HEK293 (cell line): ENCODE data around the gene KLHL22.

Source experiments
- CTCF ChIA-PET: fragments of 350-600 bp; formaldehyde crosslinking; extraction: SDS; loops from one replicate; lab custom pipeline; 2021; ENCODE audit warnings: antibody characterized with exemption; lab: Yijun Ruan, JAX
- POLR2A ChIA-PET: fragments of 300-600 bp; formaldehyde crosslinking; extraction: SDS; loops from one replicate; lab custom pipeline; 2020; ENCODE audit warnings: antibody characterized with exemption, inconsistent platforms; lab: Yijun Ruan, JAX
- H3K27ac ChIP-seq: fragments of 200-500 bp; sonication (Bioruptor generic); 2 replicates; pipeline ENCODE4 v1.5.1; 2014; ENCODE audit warnings: low read depth, low read length, control low read depth, inconsistent platforms; ENCODE audit errors: extremely low read depth
- H3K36me3 ChIP-seq, 2 experiments: fragments of 200-500 bp in 1 of 2; sonication (Bioruptor generic) in 1 of 2; 1 replicate in 1 of 2; 2 replicates in 1 of 2; pipeline ENCODE4 v1.5.1; 2014 to 2017; ENCODE audit warnings: inconsistent platforms in 2 of 2, low read length in 2 of 2; ENCODE audit not compliant: control insufficient read depth in 2 of 2, insufficient read depth in 1 of 2
- H3K4me1 ChIP-seq: fragments of 200-500 bp; sonication (Bioruptor generic); 2 replicates; pipeline ENCODE4 v1.5.1; 2014; ENCODE audit warnings: mild to moderate bottlenecking, low read length, inconsistent platforms; ENCODE audit not compliant: control insufficient read depth, insufficient read depth
- H3K4me3 ChIP-seq: 2 replicates; pipeline ENCODE4 v1.5.1; 2011; ENCODE audit warnings: low read depth, mild to moderate bottlenecking, control low read depth, low read length, moderate library complexity
- H3K9me3 ChIP-seq: fragments of 200-500 bp; sonication (Bioruptor generic); 2 replicates; pipeline ENCODE4 v1.5.1; 2014; ENCODE audit warnings: low read depth, low read length, inconsistent platforms; ENCODE audit not compliant: control insufficient read depth, insufficient read depth
- ATF2 ChIP-seq: fragments of 450-650 bp; formaldehyde crosslinking; IDR thresholded peaks from 2 replicates; pipeline ENCODE4 v1.5.1; 2016; ENCODE audit warnings: missing biosample characterization, missing genetic modification characterization, low read depth
- BCL11A ChIP-seq: fragments of 450-650 bp; formaldehyde crosslinking; IDR thresholded peaks from 2 replicates; pipeline ENCODE4 v1.5.1; 2016; ENCODE audit warnings: low read depth, missing biosample characterization, missing genetic modification characterization
- MZF1 ChIP-seq: fragments of 450-650 bp; formaldehyde crosslinking; IDR thresholded peaks from 2 replicates; pipeline ENCODE4 v1.5.1; 2017; ENCODE audit warnings: missing biosample characterization, missing genetic modification characterization, borderline replicate concordance
- PATZ1 ChIP-seq: fragments of 450-650 bp; formaldehyde crosslinking; IDR thresholded peaks from 2 replicates; pipeline ENCODE4 v1.5.1; 2016; ENCODE audit warnings: missing biosample characterization, missing genetic modification characterization
- SP3 ChIP-seq: fragments of 450-650 bp; formaldehyde crosslinking; IDR thresholded peaks from 2 replicates; pipeline ENCODE4 v1.5.1; 2016; ENCODE audit warnings: missing biosample characterization, missing genetic modification characterization
- ZBTB6 ChIP-seq: fragments of 450-650 bp; formaldehyde crosslinking; IDR thresholded peaks from 2 replicates; pipeline ENCODE4 v1.5.1; 2017; ENCODE audit warnings: missing biosample characterization, missing genetic modification characterization
- ZIC2 ChIP-seq: fragments of 450-650 bp; formaldehyde crosslinking; IDR thresholded peaks from 2 replicates; pipeline ENCODE4 v1.5.1; 2016; ENCODE audit warnings: missing biosample characterization, missing genetic modification characterization
- ZNF138 ChIP-seq: fragments of 450-650 bp; formaldehyde crosslinking; IDR thresholded peaks from 2 replicates; pipeline ENCODE4 v1.5.1; 2016; ENCODE audit warnings: missing biosample characterization, missing genetic modification characterization, borderline replicate concordance
- ZNF140 ChIP-seq: fragments of 450-650 bp; formaldehyde crosslinking; IDR thresholded peaks from 2 replicates; pipeline ENCODE4 v1.5.1; 2016; ENCODE audit warnings: missing biosample characterization, missing genetic modification characterization
- ZNF148 ChIP-seq: fragments of 450-650 bp; formaldehyde crosslinking; IDR thresholded peaks from 2 replicates; pipeline ENCODE4 v1.5.0; 2017; ENCODE audit warnings: missing biosample characterization, missing genetic modification characterization, borderline replicate concordance
- ZNF155 ChIP-seq: fragments of 450-650 bp; formaldehyde crosslinking; IDR thresholded peaks from 2 replicates; pipeline ENCODE4 v1.5.1; 2016; ENCODE audit warnings: missing biosample characterization, missing genetic modification characterization
- ZNF184 ChIP-seq: fragments of 450-650 bp; IDR thresholded peaks from 2 replicates; pipeline ENCODE4 v1.5.1; 2018; ENCODE audit warnings: missing biosample characterization, mild to moderate bottlenecking, missing genetic modification characterization
- ZNF423 ChIP-seq: fragments of 450-650 bp; formaldehyde crosslinking; IDR thresholded peaks from 2 replicates; pipeline ENCODE4 v1.5.1; 2016; ENCODE audit warnings: missing biosample characterization, missing genetic modification characterization
- ZNF571 ChIP-seq: fragments of 450-650 bp; formaldehyde crosslinking; IDR thresholded peaks from 2 replicates; pipeline ENCODE4 v1.5.0; 2017; ENCODE audit warnings: missing biosample characterization, missing genetic modification characterization
- ZNF600 ChIP-seq: fragments of 450-650 bp; formaldehyde crosslinking; IDR thresholded peaks from 2 replicates; pipeline ENCODE4 v1.5.1; 2016; ENCODE audit warnings: missing biosample characterization, missing genetic modification characterization
- ZNF654 ChIP-seq: fragments of 450-650 bp; formaldehyde crosslinking; IDR thresholded peaks from 2 replicates; pipeline ENCODE4 v1.5.1; 2016; ENCODE audit warnings: low read depth, missing biosample characterization, missing genetic modification characterization
- ZNF837 ChIP-seq: fragments of 450-650 bp; formaldehyde crosslinking; IDR thresholded peaks from 2 replicates; pipeline ENCODE4 v1.5.1; 2016; ENCODE audit warnings: missing biosample characterization, missing genetic modification characterization
- TF ChIP-seq, protein P1 (sequence below): fragments of 450-650 bp; formaldehyde crosslinking; IDR thresholded peaks from 2 replicates; pipeline ENCODE4 v1.5.1; 2016; ENCODE audit warnings: missing biosample characterization, missing genetic modification characterization

KLHL22 gene

GRCh38 chr22:20503816-20504215 lies 8.2 kb upstream of the KLHL22 start (continued):
- no peak for TF ChIP-seq ZNF423

GRCh38 chr22:20499769-20500168 lies 4.2 kb upstream of the KLHL22 start:
- Histone ChIP-seq H3K9me3 (no peaks in the 10 kb centered on the region), H3K4me3 (no peak overlapping the region), H3K36me3 (peaks cover 0 to 15% of the 10 kb centered on the region in 2 experiments; a peak in 2 of 3 replicates), H3K4me1 (peaks cover 3% of the 10 kb centered on the region; the same call in 1 of the 2 replicates), H3K27ac (no peak overlapping the region)
- TF ChIP-seq ZNF184 (tag by site-specific recombination) (no peak), ZNF600 (tag by site-specific recombination) (no peak), ZNF138 (tag by site-specific recombination) (no peak), ZNF155 (tag by site-specific recombination) (no peak), MZF1 (tag by site-specific recombination) (no peak), ZNF837 (tag by site-specific recombination) (no peak), ZNF148 (tag by site-specific recombination) (no peak), ZNF571 (tag by site-specific recombination) (no peak), PATZ1 (tag by site-specific recombination) (no peak), BCL11A (tag by site-specific recombination) (no peak), ZBTB6 (no peak)
- CTCF ChIA-PET: no interaction called here
- POLR2A ChIA-PET: interaction anchor here (1.4 kb wide), 1 partner anchor 8 kb away, joined by 4 read pairs; the partner anchor contains the start of gene MED15

- Histone ChIP-seq H3K4me3 (no peak overlapping the region), H3K27ac (no peak overlapping the region), H3K9me3 (no peaks in the 10 kb centered on the region), H3K4me1 (no peaks in the 10 kb centered on the region), H3K36me3 (peaks cover 0 to 15% of the 10 kb centered on the region in 2 experiments; a peak in 2 of 3 replicates)
- TF ChIP-seq ATF2 (tag by site-specific recombination): no peak
- TF ChIP-seq SP3: no peak
- TF ChIP-seq, protein P1, sequence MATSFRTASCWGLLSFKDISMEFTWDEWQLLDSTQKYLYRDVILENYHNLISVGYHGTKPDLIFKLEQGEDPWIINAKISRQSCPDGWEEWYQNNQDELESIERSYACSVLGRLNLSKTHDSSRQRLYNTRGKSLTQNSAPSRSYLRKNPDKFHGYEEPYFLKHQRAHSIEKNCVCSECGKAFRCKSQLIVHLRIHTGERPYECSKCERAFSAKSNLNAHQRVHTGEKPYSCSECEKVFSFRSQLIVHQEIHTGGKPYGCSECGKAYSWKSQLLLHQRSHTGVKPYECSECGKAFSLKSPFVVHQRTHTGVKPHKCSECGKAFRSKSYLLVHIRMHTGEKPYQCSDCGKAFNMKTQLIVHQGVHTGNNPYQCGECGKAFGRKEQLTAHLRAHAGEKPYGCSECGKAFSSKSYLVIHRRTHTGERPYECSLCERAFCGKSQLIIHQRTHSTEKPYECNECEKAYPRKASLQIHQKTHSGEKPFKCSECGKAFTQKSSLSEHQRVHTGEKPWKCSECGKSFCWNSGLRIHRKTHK (tag by site-specific recombination): no peak
- TF ChIP-seq ZNF140 (tag by site-specific recombination): no peak
- no peak for TF ChIP-seq ZBTB6
- no peak for TF ChIP-seq ZNF654 (tag by site-specific recombination)
- TF ChIP-seq ZIC2 (tag by site-specific recombination): no peak
- ChIA-PET CTCF (interaction anchor here (0.7 kb wide), 2 partner anchors 45 to 302 kb away, joined by 3 read pairs; no protein-coding TSS in a partner anchor), POLR2A (interaction anchor here (1.4 kb wide), 1 partner anchor 9 kb away, joined by 4 read pairs; the partner anchor contains the start of gene MED15)
These were observed 3.3 kb upstream of the KLHL22 start for GRCh38 chr22:20498913-20499312.
